Activated gamma-delta T cell treated with Interleukin-2 at 50 U/mL for 16 hours (primary cell): Measurements from ENCODE around the gene SLC37A3.
A peak's percentile ranks its signal among the peaks of the same experiment; 100 is the strongest.
"Not testable (repeated sequence)": the region's sequence is repeated elsewhere in the genome, so short reads cannot be mapped to it uniquely, and the experiment has no call there.

Experiments
- DNase-seq: peaks from one replicate; pipeline ENCODE4 v3.0.0-alpha.2; 2020

Gene SLC37A3

GRCh38 chr7:140397784-140398750, at the start of gene SLC37A3:
Gene SLC37A3 (minus strand): TSS chr7:140398530. CDS start chr7:140382526, 16,004 bp downstream.
- DNase-seq: peak; percentile 80

- DNase-seq: no peak
Measured at GRCh38 chr7:140447841-140448240, 49.5 kb upstream of the SLC37A3 start.

GRCh38 chr7:140446467-140446866, 48.1 kb upstream of the SLC37A3 start:
- DNase-seq: no peak

- DNase-seq: no peak
Measured at GRCh38 chr7:140441519-140441918, 43.2 kb upstream of the SLC37A3 start.

- DNase-seq: no peak
Measured at GRCh38 chr7:140440593-140440992, 42.3 kb upstream of the SLC37A3 start.

- no peak for DNase-seq
Measured at GRCh38 chr7:140439359-140439758, 41.0 kb upstream of the SLC37A3 start.

GRCh38 chr7:140435252-140435895, 37.0 kb upstream of the SLC37A3 start:
- no peak for DNase-seq

GRCh38 chr7:140433396-140433795, 35.1 kb upstream of the SLC37A3 start:
- no peak for DNase-seq

GRCh38 chr7:140426130-140426529, 27.8 kb upstream of the SLC37A3 start:
- no peak for DNase-seq

GRCh38 chr7:140425718-140426117, 27.4 kb upstream of the SLC37A3 start:
- no peak for DNase-seq

GRCh38 chr7:140423501-140423900, 25.2 kb upstream of the SLC37A3 start:
- DNase-seq: no peak

- no peak for DNase-seq
Measured at GRCh38 chr7:140421521-140421920, 23.2 kb upstream of the SLC37A3 start.

GRCh38 chr7:140418653-140419052, 20.3 kb upstream of the SLC37A3 start:
- DNase-seq: no peak

GRCh38 chr7:140418156-140418472, 19.8 kb upstream of the SLC37A3 start:
- DNase-seq: not testable (repeated sequence)

GRCh38 chr7:140417456-140418155, 19.3 kb upstream of the SLC37A3 start:
- no peak for DNase-seq

GRCh38 chr7:140416560-140416959, 18.2 kb upstream of the SLC37A3 start:
- no peak for DNase-seq

GRCh38 chr7:140415816-140416215, 17.5 kb upstream of the SLC37A3 start:
- not testable (repeated sequence) for DNase-seq

GRCh38 chr7:140415361-140415760, 17.0 kb upstream of the SLC37A3 start:
- no peak for DNase-seq

GRCh38 chr7:140404565-140405065, 6.3 kb upstream of the SLC37A3 start:
- no peak for DNase-seq

- DNase-seq: peak; percentile 47
Measured at GRCh38 chr7:140403878-140404564, 5.7 kb upstream of the SLC37A3 start, which contains the start of gene RAB19. Gene RAB19 (plus strand): TSS chr7:140404058. CDS start chr7:140407647, 3,589 bp downstream.

GRCh38 chr7:140402178-140402835, 4.0 kb upstream of the SLC37A3 start:
- no peak for DNase-seq

- no peak for DNase-seq
Measured at GRCh38 chr7:140400381-140400780, 2.1 kb upstream of the SLC37A3 start.
